Neural progenitor cell (in vitro differentiated cells): Measurements from ENCODE around the gene SSBP3. TPM values are rescaled to one million over a fixed set of nuclear protein-coding genes. Genes with fewer than 3 reads are reported as not detected.

Source experiments
- DNase-seq: peaks from one replicate; pipeline ENCODE4 v3.0.0-alpha.2; 2016; ENCODE audit warnings: low spot score
- H2AFZ ChIP-seq: fragments of 200-600 bp; sonication (generic); replicated peaks from 2 replicates; pipeline ENCODE4 v1.6.1; 2016; ENCODE audit warnings: antibody characterized with exemption
- H3F3A ChIP-seq: fragments of 200-600 bp; sonication (generic); 2 replicates; pipeline ENCODE4 v1.6.1; 2016; ENCODE audit warnings: antibody characterized with exemption, low read depth
- H3K27ac ChIP-seq: fragments of 200-600 bp; sonication (generic); 2 replicates; pipeline ENCODE4 v1.5.1; 2016; ENCODE audit warnings: mild to moderate bottlenecking
- H3K27me3 ChIP-seq: fragments of 200-600 bp; sonication (generic); 2 replicates; pipeline ENCODE4 v1.6.1; 2016; ENCODE audit warnings: mild to moderate bottlenecking, moderate library complexity
- H3K36me3 ChIP-seq: fragments of 200-600 bp; sonication (generic); 2 replicates; pipeline ENCODE4 v1.5.1; 2016
- H3K4me1 ChIP-seq: fragments of 200-600 bp; sonication (generic); 2 replicates; pipeline ENCODE4 v1.6.1; 2016; ENCODE audit warnings: mixed run types
- H3K4me2 ChIP-seq: fragments of 200-600 bp; sonication (generic); 2 replicates; pipeline ENCODE4 v1.6.1; 2016
- H3K4me3 ChIP-seq: fragments of 200-600 bp; sonication (generic); 2 replicates; pipeline ENCODE4 v1.5.1; 2016
- H3K79me2 ChIP-seq: fragments of 200-600 bp; sonication (generic); 2 replicates; pipeline ENCODE4 v1.6.1; 2016; ENCODE audit warnings: low read depth
- H3K9ac ChIP-seq: fragments of 200-600 bp; sonication (generic); 2 replicates; pipeline ENCODE4 v1.6.1; 2016
- H3K9me3 ChIP-seq: fragments of 200-600 bp; sonication (generic); 2 replicates; pipeline ENCODE4 v1.5.1; 2016; ENCODE audit warnings: low read depth
- H4K20me1 ChIP-seq: fragments of 200-600 bp; sonication (generic); 2 replicates; pipeline ENCODE4 v1.6.1; 2016; ENCODE audit warnings: low read depth
- H3K27ac Mint-ChIP-seq: 3 replicates; pipeline ENCODE4 v1.8.0; 2021; ENCODE audit warnings: mixed read lengths
- H3K27me3 Mint-ChIP-seq: 2 replicates; pipeline ENCODE4 v1.8.0; 2022; ENCODE audit warnings: low read depth, mild to moderate bottlenecking, inconsistent platforms, moderate library complexity, mixed read lengths; ENCODE audit not compliant: insufficient read depth
- H3K36me3 Mint-ChIP-seq: 3 replicates; pipeline ENCODE4 v1.8.0; 2021; ENCODE audit warnings: mixed read lengths
- H3K4me1 Mint-ChIP-seq: 3 replicates; pipeline ENCODE4 v1.8.0; 2021; ENCODE audit warnings: mixed read lengths
- H3K4me3 Mint-ChIP-seq: 3 replicates; pipeline ENCODE4 v1.8.0; 2021; ENCODE audit warnings: mild to moderate bottlenecking, moderate library complexity, mixed read lengths
- H3K9me3 Mint-ChIP-seq: 3 replicates; pipeline ENCODE4 v1.8.0; 2020; ENCODE audit warnings: mixed read lengths
- CTCF ChIP-seq: fragments of 200-600 bp; sonication (generic); IDR thresholded peaks from 2 replicates; pipeline ENCODE4 v1.5.1; 2017; ENCODE audit warnings: antibody characterized with exemption, mild to moderate bottlenecking
- EZH2 ChIP-seq: fragments of 200-600 bp; sonication (generic); IDR thresholded peaks from 2 replicates; pipeline ENCODE4 v1.6.1; 2017; ENCODE audit warnings: antibody characterized with exemption, mild to moderate bottlenecking, moderate library complexity
- EZH2phosphoT487 ChIP-seq: fragments of 200-600 bp; sonication (generic); IDR thresholded peaks from 2 replicates; pipeline ENCODE4 v1.6.1; 2017; ENCODE audit warnings: antibody characterized with exemption
- total RNA-seq: library from RNA; depleted of rRNA; stranded (reverse); fragments of >200 nt; gene quantifications from 2 replicates; pipeline ENCODE4 v1.2.3, GENCODE V29; 2015; ENCODE audit warnings: low replicate concordance

Gene SSBP3
- total RNA-seq, 1 donor from 2014 or later: 53.0 TPM

- no peak overlapping the region for H3K4me2 ChIP-seq
- DNase-seq: peak; percentile 29
Observed at GRCh38 chr1:54180701-54181360, 225.4 kb downstream of the SSBP3 start.

GRCh38 chr1:54178296-54179070 lies 227.7 kb downstream of the SSBP3 start:
- Mint-ChIP-seq H3K27ac (peak overlapping the region; percentile 63), H3K9me3 (no peaks in the 10 kb centered on the region), H3K4me1 (peaks cover 38% of the 10 kb centered on the region), H3K27me3 (peaks cover 2% of the 10 kb centered on the region), H3K36me3 (no peaks in the 10 kb centered on the region), H3K4me3 (no peak overlapping the region)
- TF ChIP-seq CTCF: no peak
- TF ChIP-seq EZH2: no peak
- no peak for TF ChIP-seq EZH2phosphoT487
- Histone ChIP-seq H3K9ac (no peak overlapping the region), H2AFZ (no peak overlapping the region), H3K79me2 (no peaks in the 10 kb centered on the region), H3K36me3 (no peaks in the 10 kb centered on the region), H4K20me1 (no peaks in the 10 kb centered on the region), H3F3A (no peaks in the 10 kb centered on the region), H3K4me1 (peaks cover 5% of the 10 kb centered on the region), H3K4me3 (no peak overlapping the region), H3K27ac (no peak overlapping the region), H3K27me3 (no peaks in the 10 kb centered on the region), H3K9me3 (no peaks in the 10 kb centered on the region), H3K4me2 (no peak overlapping the region)
- DNase-seq: no peak

More at GRCh38 chr1:54180701-54181360, 225.4 kb downstream of the SSBP3 start:
- no peaks in the 10 kb centered on the region for H3K79me2 ChIP-seq
- Mint-ChIP-seq H3K27me3 (peaks cover 2% of the 10 kb centered on the region), H3K4me1 (peaks cover 17% of the 10 kb centered on the region), H3K27ac (peak overlapping the region; percentile 93), H3K9me3 (no peaks in the 10 kb centered on the region), H3K36me3 (peaks cover under 1% of the 10 kb centered on the region), H3K4me3 (no peak overlapping the region)
- no peak overlapping the region for H3K27ac ChIP-seq
- no peaks in the 10 kb centered on the region for H4K20me1 ChIP-seq
- no peaks in the 10 kb centered on the region for H3K36me3 ChIP-seq
- H3K27me3 ChIP-seq: no peaks in the 10 kb centered on the region
- H3F3A ChIP-seq: no peaks in the 10 kb centered on the region
- TF ChIP-seq EZH2: no peak
- TF ChIP-seq EZH2phosphoT487: no peak
- no peak for TF ChIP-seq CTCF
- H3K4me3 ChIP-seq: no peak overlapping the region
- H2AFZ ChIP-seq: no peak overlapping the region
- no peaks in the 10 kb centered on the region for H3K4me1 ChIP-seq
- H3K9ac ChIP-seq: no peak overlapping the region
- H3K9me3 ChIP-seq: no peaks in the 10 kb centered on the region

GRCh38 chr1:54177726-54178125 lies 228.5 kb downstream of the SSBP3 start:
- Mint-ChIP-seq H3K9me3 (no peaks in the 10 kb centered on the region), H3K27ac (peak overlapping the region; percentile 63), H3K27me3 (peaks cover 2% of the 10 kb centered on the region), H3K36me3 (no peaks in the 10 kb centered on the region), H3K4me3 (no peak overlapping the region), H3K4me1 (peaks cover 46% of the 10 kb centered on the region)
- H3K9ac ChIP-seq: no peak overlapping the region
- H3F3A ChIP-seq: no peaks in the 10 kb centered on the region
- no peak for DNase-seq
- no peaks in the 10 kb centered on the region for H3K27me3 ChIP-seq
- no peak overlapping the region for H2AFZ ChIP-seq
- H3K36me3 ChIP-seq: no peaks in the 10 kb centered on the region
- no peaks in the 10 kb centered on the region for H4K20me1 ChIP-seq
- H3K4me1 ChIP-seq: peaks cover 5% of the 10 kb centered on the region
- TF ChIP-seq EZH2phosphoT487 (no peak), CTCF (no peak), EZH2 (no peak)
- no peak overlapping the region for H3K4me3 ChIP-seq
- H3K4me2 ChIP-seq: no peak overlapping the region
- no peak overlapping the region for H3K27ac ChIP-seq
- H3K79me2 ChIP-seq: no peaks in the 10 kb centered on the region
- H3K9me3 ChIP-seq: no peaks in the 10 kb centered on the region
